Measurements from ENCODE around the gene SV2B. TPM values are rescaled to one million over a fixed set of nuclear protein-coding genes. Genes with fewer than 3 reads are reported as not detected.

SV2B gene
- total RNA-seq, 1 donor from 2014 or later, result 1.2 TPM

- Histone ChIP-seq H3K27ac (no peak overlapping the region), H3K27me3 (ENCODE audit: low read depth) (no peaks in the 10 kb centered on the region), H3K4me3 (no peak overlapping the region), H3K4me1 (no peaks in the 10 kb centered on the region), H3K9me3 (no peaks in the 10 kb centered on the region), H3K36me3 (no peaks in the 10 kb centered on the region)
- intact Hi-C loops (cut with DNase I), result no loop called here
- no peak for TF ChIP-seq CTCF (IDR thresholded peaks at IDR 0.05)
- ATAC-seq (no peak), DNase-seq (no peak)
Observed at GRCh38 chr15:91311986-91312385, 211.9 kb downstream of the SV2B start.

GRCh38 chr15:91316126-91316525 lies 216.1 kb downstream of the SV2B start:
- ATAC-seq (no peak), DNase-seq (no peak)
- intact Hi-C loops (cut with DNase I), result no loop called here
- Histone ChIP-seq H3K36me3 (no peaks in the 10 kb centered on the region), H3K4me1 (no peaks in the 10 kb centered on the region), H3K27me3 (ENCODE audit: low read depth) (no peaks in the 10 kb centered on the region), H3K4me3 (no peak overlapping the region), H3K27ac (no peak overlapping the region), H3K9me3 (no peaks in the 10 kb centered on the region)
- no peak for TF ChIP-seq CTCF (IDR thresholded peaks at IDR 0.05)

GRCh38 chr15:91318516-91318915 lies 218.5 kb downstream of the SV2B start:
- ATAC-seq (no peak), DNase-seq (no peak)
- Histone ChIP-seq H3K27ac (no peak overlapping the region), H3K36me3 (no peaks in the 10 kb centered on the region), H3K4me1 (no peaks in the 10 kb centered on the region), H3K4me3 (no peak overlapping the region), H3K9me3 (no peaks in the 10 kb centered on the region), H3K27me3 (ENCODE audit: low read depth) (no peaks in the 10 kb centered on the region)
- no peak for TF ChIP-seq CTCF (IDR thresholded peaks at IDR 0.05)
- intact Hi-C loops (cut with DNase I), result no loop called here

GRCh38 chr15:91318931-91319330 lies 218.9 kb downstream of the SV2B start:
- no peak for DNase-seq
- Histone ChIP-seq H3K36me3 (no peaks in the 10 kb centered on the region), H3K27ac (no peak overlapping the region), H3K9me3 (no peaks in the 10 kb centered on the region), H3K4me1 (no peaks in the 10 kb centered on the region), H3K4me3 (no peak overlapping the region), H3K27me3 (ENCODE audit: low read depth) (no peaks in the 10 kb centered on the region)
- TF ChIP-seq CTCF (IDR thresholded peaks at IDR 0.05), result no peak
- no peak for ATAC-seq
- intact Hi-C loops (cut with DNase I), result no loop called here

- H3K36me3 ChIP-seq, result no peaks in the 10 kb centered on the region
- no peak overlapping the region for H3K27ac ChIP-seq
- no peaks in the 10 kb centered on the region for H3K9me3 ChIP-seq
- intact Hi-C loops (cut with DNase I), result no loop called here
- H3K27me3 ChIP-seq (ENCODE audit: low read depth), result no peaks in the 10 kb centered on the region
- no peaks in the 10 kb centered on the region for H3K4me1 ChIP-seq
- no peak overlapping the region for H3K4me3 ChIP-seq
- no peak for TF ChIP-seq CTCF (IDR thresholded peaks at IDR 0.05)
- DNase-seq (no peak), ATAC-seq (no peak)
Observed at GRCh38 chr15:91319371-91320059, 219.5 kb downstream of the SV2B start.

Measured in lower lobe of right lung (tissue), 2 donors.